GM18907 (cell line): ENCODE data around the gene USP4.
"Not testable (repeated sequence)": the region's sequence is repeated elsewhere in the genome, so short reads cannot be mapped to it uniquely, and the experiment has no call there.

Experiments
- ATAC-seq: cut with Tn5 transposase; IDR thresholded peaks from one replicate; pipeline ENCODE4 v1.9.1; 2021; ENCODE audit warnings: mild to moderate bottlenecking, moderate library complexity; ENCODE audit not compliant: unreplicated experiment

USP4 gene

GRCh38 chr3:49255718-49256511 lies 83.9 kb downstream of the USP4 start:
- ATAC-seq: no peak

- no peak for ATAC-seq
These were observed 84.7 kb downstream of the USP4 start for GRCh38 chr3:49255112-49255511.

GRCh38 chr3:49253512-49253911 lies 86.3 kb downstream of the USP4 start:
- no peak for ATAC-seq

- ATAC-seq: no peak
These were observed 91.0 kb downstream of the USP4 start for GRCh38 chr3:49248840-49249227.

- no peak for ATAC-seq
These were observed 95.2 kb downstream of the USP4 start for GRCh38 chr3:49244581-49245205.

GRCh38 chr3:49240091-49240490 lies 99.8 kb downstream of the USP4 start:
- not testable (repeated sequence) for ATAC-seq

GRCh38 chr3:49238274-49239127 lies 101.4 kb downstream of the USP4 start:
- no peak for ATAC-seq

- ATAC-seq: no peak
These were observed 102.5 kb downstream of the USP4 start for GRCh38 chr3:49237344-49237743.

GRCh38 chr3:49236226-49236625 lies 103.6 kb downstream of the USP4 start:
- ATAC-seq: no peak

GRCh38 chr3:49228817-49229216 lies 111.0 kb downstream of the USP4 start:
- ATAC-seq: not testable (repeated sequence)
